GM13977 (cell line): ENCODE results near the gene DNAH5.
"Not testable (repeated sequence)": the region's sequence is repeated elsewhere in the genome, so short reads cannot be mapped to it uniquely, and the experiment has no call there.

ENCODE experiments used
- DNase-seq: peaks from one replicate; pipeline ENCODE4 v3.0.0; 2012; ENCODE audit warnings: low spot score
- in situ Hi-C: fragments of 300-500 bp; cut with MboI; formaldehyde crosslinking; loops from one replicate; pipeline ENCODE4 v1.12.0; 2022; ENCODE audit warnings: low sequenced_read_pairs, low pct_unique_long_range_greater_than_20kb, mixed read lengths, inconsistent platforms; ENCODE audit not compliant: unreplicated experiment
- TF ChIP-seq, protein P1 (sequence below): IDR thresholded peaks from 2 replicates; pipeline ENCODE4 v1.5.1; 2012; ENCODE audit warnings: mild to moderate bottlenecking, control low read depth; ENCODE audit not compliant: insufficient read depth; ENCODE audit errors: extremely low read depth, missing control alignments

DNAH5 gene

DNA sequence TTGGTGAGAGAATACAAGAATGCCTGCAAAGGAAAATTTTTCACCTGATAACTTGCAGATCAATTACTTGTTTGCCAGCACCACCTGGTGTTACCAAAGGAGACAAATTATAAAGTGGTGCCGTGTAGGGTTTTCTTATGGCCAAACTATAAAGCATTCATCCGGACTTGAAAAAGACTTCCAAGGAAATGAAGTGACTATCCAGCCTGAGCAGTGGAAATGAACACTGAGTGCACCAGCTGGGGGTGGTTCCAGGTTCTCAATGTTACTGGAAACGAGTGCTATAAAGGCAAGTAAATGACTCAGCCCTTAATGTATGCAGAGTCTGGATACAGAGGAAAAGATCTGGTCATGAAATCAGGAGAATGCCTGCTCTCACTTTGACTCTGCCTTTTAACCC lies 113.1 kb downstream of the DNAH5 start:
- in situ Hi-C loops: no loop called here
- TF ChIP-seq, protein P1, sequence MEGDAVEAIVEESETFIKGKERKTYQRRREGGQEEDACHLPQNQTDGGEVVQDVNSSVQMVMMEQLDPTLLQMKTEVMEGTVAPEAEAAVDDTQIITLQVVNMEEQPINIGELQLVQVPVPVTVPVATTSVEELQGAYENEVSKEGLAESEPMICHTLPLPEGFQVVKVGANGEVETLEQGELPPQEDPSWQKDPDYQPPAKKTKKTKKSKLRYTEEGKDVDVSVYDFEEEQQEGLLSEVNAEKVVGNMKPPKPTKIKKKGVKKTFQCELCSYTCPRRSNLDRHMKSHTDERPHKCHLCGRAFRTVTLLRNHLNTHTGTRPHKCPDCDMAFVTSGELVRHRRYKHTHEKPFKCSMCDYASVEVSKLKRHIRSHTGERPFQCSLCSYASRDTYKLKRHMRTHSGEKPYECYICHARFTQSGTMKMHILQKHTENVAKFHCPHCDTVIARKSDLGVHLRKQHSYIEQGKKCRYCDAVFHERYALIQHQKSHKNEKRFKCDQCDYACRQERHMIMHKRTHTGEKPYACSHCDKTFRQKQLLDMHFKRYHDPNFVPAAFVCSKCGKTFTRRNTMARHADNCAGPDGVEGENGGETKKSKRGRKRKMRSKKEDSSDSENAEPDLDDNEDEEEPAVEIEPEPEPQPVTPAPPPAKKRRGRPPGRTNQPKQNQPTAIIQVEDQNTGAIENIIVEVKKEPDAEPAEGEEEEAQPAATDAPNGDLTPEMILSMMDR: no peak
- DNase-seq: no peak

DNA sequence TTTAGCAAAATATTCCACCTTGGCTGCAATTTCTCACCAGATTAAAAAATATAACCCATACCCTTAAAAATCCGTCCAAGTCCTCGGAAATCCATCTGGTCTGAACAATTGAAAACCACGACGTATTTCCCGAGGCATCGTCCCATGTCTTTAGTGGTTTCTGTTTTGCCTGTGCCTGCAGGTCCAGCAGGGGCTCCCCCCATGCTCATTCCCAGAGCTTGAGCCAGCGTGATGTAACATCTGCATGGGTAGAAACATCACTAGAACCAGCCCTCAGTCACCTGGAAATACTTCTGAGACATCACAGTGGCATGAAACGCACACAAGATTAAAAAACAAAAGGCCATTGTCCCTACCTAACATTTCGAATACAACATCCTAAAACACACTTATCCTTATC lies 114.0 kb downstream of the DNAH5 start:
- TF ChIP-seq, protein P1: no peak
- in situ Hi-C loops: no loop called here
- no peak for DNase-seq

DNA sequence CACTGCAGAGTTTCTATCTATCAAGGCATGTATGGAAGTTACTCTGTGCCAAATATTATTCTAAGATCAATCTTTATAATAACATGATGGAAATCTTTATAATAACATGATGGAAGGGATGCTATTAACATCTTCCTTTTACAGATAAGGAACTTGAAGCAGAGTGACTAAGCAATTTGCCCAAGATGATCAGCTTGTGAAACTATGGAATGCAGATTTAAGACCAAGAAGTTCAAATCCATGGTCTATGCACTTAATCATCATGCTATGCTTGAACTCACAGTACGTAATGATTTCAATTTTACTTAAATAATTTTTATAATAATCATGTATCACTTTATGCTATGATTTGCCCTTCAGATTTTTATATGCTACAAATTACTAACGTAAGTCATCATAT lies 123.1 kb downstream of the DNAH5 start:
- no peak for DNase-seq
- TF ChIP-seq, protein P1: no peak
- in situ Hi-C loops: no loop called here

DNA sequence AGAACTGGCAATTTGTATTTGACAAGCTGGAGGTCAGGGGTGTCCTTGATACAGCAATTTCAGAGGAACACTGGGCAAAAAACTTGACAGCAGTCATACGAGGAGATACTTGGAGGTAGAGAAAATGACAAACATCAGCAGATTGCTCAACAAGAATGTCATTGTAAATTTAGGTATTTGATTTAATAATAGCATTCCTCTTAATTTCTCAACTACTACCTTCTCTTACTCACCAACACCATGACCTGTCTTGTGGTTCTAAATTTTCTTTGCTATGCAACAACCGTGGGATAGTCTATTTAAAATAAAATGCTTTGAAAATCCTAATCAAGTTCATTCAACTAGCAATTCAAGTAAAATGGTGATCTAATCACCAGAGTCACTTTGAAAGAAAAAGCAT lies 128.4 kb downstream of the DNAH5 start:
- in situ Hi-C loops: no loop called here
- TF ChIP-seq, protein P1: no peak
- no peak for DNase-seq

DNA sequence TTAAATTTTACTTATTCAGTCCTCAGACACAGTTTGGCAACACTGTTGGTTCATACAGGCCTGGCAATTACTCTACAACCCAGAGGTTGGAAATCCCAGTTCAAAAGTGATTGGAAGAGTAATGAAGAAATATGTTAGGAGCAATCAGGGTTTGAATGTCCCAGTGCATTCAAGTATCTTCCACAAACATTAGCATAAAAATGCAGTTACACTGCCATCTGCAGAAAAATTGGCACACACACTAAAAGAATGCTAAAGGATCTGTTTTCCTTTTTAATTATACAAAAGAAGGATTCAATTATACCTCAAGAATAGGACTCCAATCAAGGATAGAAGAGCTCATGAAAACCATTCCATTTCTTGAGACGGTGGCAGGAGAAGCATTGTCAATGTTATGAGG lies 130.2 kb downstream of the DNAH5 start:
- TF ChIP-seq, protein P1: no peak
- no peak for DNase-seq
- in situ Hi-C loops: no loop called here

DNA sequence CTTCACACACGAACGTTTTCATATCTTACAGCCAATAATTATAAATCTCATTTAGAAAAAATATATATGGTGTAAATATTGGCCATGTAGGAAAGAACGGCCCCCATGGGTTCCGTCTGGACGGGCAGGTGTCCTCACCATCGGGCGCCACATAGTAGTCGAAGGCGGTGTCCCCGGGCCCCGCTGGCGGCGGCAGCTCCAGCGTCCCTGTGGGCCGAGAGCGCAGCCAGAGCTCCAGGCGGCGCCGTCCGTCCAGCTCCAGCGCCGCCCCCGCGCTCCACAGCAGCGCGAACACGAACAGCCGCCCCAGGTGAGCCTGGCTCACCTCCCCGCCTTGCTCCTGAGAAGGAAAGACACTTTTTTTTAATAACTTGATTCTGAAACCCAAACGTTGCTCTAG lies 134.6 kb downstream of the DNAH5 start:
- DNase-seq: no peak
- in situ Hi-C loops: no loop called here
- TF ChIP-seq, protein P1: no peak

DNA sequence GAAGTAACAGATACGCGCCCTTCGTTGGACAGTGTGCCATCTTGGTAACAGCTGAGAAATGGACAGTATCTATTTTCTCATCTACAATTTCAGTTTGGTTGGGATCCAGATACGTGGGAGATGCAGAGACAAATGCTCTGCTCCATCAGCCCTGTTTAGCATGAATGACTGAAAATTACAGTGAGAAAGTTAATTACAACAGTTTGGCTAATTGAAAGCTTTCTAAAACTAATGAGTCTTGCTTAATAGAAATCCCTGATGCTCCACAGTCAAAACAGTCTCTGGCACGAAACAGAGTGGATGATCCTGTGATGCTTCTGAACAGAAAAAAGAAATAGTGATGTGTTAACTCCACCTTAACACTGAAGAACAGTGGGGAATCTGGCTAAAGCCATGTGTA lies 140.2 kb downstream of the DNAH5 start:
- in situ Hi-C loops: no loop called here
- TF ChIP-seq, protein P1: no peak
- no peak for DNase-seq

DNA sequence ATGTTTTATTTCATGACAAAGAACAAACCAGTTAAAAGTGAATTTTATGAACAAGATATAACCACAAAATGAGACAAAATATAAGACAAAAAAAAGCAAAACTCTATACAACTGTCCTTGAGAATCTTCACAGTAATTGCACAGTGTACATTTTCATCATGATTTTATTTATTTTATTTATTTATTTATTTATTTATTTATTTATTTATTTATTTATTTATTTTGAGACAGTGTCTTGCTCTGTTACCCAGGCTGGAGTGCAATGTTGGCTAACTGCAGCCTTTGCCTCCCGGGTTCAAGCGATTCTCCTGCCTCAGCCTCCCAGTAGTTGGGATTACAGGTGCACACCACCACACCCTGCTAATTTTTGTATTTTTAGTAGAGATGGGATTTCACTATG lies 145.9 kb downstream of the DNAH5 start:
- DNase-seq, in situ Hi-C loops: not testable (repeated sequence)
